HL-60 (cell line): ENCODE results near the gene PSENEN.

Source experiments
- DNase-seq, 2 experiments: peaks; one replicate each; pipeline ENCODE4 v3.0.0-alpha.2; 2010 to 2020; ENCODE audit warnings: low read depth in 1 of 2, low spot score in 1 of 2
- H3K27ac ChIP-seq: fragments of 250-450 bp; sonication (Bioruptor Pico); replicated peaks from 2 replicates; pipeline ENCODE4 v1.5.1; 2020; ENCODE audit warnings: mild to moderate bottlenecking, moderate library complexity
- H3K27me3 ChIP-seq: fragments of 250-450 bp; sonication (Bioruptor Pico); 2 replicates; pipeline ENCODE4 v1.5.1; 2021; ENCODE audit warnings: mild to moderate bottlenecking, moderate library complexity; ENCODE audit not compliant: insufficient read depth, poor library complexity, severe bottlenecking
- H3K4me3 ChIP-seq: replicated peaks from 2 replicates; pipeline ENCODE4 v1.5.1; 2011; ENCODE audit warnings: mild to moderate bottlenecking, control low read depth, low read length; ENCODE audit not compliant: insufficient read depth
- GABPA ChIP-seq: IDR thresholded peaks from 2 replicates; pipeline ENCODE4 v1.6.1; 2012; ENCODE audit warnings: low read depth
- POLR2AphosphoS5 ChIP-seq: IDR thresholded peaks from 2 replicates; pipeline ENCODE4 v1.6.1; 2012; ENCODE audit warnings: low read depth
- SPI1 ChIP-seq: IDR thresholded peaks from 2 replicates; pipeline ENCODE4 v1.6.1; 2012; ENCODE audit warnings: low read depth, mild to moderate bottlenecking, borderline replicate concordance
- TF ChIP-seq, protein P1 (sequence below): IDR thresholded peaks from 2 replicates; pipeline ENCODE4 v1.6.1; 2012; ENCODE audit warnings: low read depth; ENCODE audit not compliant: insufficient replicate concordance
- TF ChIP-seq, protein P2 (sequence below): IDR thresholded peaks from one replicate; pipeline ENCODE4 v1.5.1; 2011; ENCODE audit warnings: low read length, control low read depth, inconsistent platforms; ENCODE audit not compliant: insufficient read depth

Gene PSENEN

DNA sequence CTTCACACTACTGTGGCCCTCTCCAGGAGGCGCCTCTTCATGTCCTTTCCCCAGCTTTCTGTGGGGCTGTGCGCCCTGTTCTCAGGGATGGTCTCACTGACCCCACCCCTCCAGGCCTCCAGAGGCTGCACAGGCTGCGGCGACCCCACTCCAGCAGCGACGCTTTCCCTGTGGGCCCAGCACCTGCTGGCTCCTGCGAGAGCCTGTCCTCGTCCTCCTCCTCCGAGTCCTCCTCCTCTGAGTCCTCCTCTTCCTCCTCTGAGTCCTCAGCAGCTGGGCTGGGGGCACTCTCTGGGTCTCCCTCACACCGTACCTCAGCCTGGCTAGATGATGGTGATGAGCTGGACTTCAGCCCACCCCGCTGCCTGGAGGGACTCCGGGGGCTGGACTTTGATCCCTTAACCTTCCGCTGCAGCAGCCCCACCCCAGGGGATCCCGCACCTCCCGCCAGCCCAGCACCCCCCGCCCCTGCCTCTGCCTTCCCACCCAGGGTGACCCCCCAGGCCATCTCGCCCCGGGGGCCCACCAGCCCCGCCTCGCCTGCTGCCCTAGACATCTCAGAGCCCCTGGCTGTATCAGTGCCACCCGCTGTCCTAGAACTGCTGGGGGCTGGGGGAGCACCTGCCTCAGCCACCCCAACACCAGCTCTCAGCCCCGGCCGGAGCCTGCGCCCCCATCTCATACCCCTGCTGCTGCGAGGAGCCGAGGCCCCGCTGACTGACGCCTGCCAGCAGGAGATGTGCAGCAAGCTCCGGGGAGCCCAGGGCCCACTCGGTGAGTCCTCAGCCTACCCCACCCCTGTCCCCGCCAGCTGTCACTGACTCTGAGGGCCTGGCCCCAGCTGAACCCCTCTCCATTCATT is 41.1 kb downstream of the PSENEN start:
- Histone ChIP-seq H3K27ac (no peak overlapping the region), H3K27me3 (no peaks in the 10 kb centered on the region), H3K4me3 (no peak overlapping the region)
- DNase-seq, result no peak
- TF ChIP-seq, protein P1, sequence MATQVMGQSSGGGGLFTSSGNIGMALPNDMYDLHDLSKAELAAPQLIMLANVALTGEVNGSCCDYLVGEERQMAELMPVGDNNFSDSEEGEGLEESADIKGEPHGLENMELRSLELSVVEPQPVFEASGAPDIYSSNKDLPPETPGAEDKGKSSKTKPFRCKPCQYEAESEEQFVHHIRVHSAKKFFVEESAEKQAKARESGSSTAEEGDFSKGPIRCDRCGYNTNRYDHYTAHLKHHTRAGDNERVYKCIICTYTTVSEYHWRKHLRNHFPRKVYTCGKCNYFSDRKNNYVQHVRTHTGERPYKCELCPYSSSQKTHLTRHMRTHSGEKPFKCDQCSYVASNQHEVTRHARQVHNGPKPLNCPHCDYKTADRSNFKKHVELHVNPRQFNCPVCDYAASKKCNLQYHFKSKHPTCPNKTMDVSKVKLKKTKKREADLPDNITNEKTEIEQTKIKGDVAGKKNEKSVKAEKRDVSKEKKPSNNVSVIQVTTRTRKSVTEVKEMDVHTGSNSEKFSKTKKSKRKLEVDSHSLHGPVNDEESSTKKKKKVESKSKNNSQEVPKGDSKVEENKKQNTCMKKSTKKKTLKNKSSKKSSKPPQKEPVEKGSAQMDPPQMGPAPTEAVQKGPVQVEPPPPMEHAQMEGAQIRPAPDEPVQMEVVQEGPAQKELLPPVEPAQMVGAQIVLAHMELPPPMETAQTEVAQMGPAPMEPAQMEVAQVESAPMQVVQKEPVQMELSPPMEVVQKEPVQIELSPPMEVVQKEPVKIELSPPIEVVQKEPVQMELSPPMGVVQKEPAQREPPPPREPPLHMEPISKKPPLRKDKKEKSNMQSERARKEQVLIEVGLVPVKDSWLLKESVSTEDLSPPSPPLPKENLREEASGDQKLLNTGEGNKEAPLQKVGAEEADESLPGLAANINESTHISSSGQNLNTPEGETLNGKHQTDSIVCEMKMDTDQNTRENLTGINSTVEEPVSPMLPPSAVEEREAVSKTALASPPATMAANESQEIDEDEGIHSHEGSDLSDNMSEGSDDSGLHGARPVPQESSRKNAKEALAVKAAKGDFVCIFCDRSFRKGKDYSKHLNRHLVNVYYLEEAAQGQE, result no peak
- TF ChIP-seq SPI1 (no peak), POLR2AphosphoS5 (no peak), GABPA (no peak)
- TF ChIP-seq, protein P2, sequence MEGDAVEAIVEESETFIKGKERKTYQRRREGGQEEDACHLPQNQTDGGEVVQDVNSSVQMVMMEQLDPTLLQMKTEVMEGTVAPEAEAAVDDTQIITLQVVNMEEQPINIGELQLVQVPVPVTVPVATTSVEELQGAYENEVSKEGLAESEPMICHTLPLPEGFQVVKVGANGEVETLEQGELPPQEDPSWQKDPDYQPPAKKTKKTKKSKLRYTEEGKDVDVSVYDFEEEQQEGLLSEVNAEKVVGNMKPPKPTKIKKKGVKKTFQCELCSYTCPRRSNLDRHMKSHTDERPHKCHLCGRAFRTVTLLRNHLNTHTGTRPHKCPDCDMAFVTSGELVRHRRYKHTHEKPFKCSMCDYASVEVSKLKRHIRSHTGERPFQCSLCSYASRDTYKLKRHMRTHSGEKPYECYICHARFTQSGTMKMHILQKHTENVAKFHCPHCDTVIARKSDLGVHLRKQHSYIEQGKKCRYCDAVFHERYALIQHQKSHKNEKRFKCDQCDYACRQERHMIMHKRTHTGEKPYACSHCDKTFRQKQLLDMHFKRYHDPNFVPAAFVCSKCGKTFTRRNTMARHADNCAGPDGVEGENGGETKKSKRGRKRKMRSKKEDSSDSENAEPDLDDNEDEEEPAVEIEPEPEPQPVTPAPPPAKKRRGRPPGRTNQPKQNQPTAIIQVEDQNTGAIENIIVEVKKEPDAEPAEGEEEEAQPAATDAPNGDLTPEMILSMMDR, result no peak

DNA sequence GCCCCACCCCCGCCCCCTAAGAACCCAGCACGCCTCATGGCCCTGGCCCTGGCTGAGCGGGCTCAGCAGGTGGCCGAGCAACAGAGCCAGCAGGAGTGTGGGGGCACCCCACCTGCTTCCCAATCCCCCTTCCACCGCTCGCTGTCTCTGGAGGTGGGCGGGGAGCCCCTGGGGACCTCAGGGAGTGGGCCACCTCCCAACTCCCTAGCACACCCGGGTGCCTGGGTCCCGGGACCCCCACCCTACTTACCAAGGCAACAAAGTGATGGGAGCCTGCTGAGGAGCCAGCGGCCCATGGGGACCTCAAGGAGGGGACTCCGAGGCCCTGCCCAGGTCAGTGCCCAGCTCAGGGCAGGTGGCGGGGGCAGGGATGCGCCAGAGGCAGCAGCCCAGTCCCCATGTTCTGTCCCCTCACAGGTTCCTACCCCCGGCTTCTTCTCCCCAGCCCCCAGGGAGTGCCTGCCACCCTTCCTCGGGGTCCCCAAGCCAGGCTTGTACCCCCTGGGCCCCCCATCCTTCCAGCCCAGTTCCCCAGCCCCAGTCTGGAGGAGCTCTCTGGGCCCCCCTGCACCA is 41.9 kb downstream of the PSENEN start:
- H3K4me3 ChIP-seq, result no peak overlapping the region
- no peaks in the 10 kb centered on the region for H3K27me3 ChIP-seq
- DNase-seq, result no peak
- TF ChIP-seq, protein P2, result no peak
- TF ChIP-seq POLR2AphosphoS5, result no peak
- TF ChIP-seq SPI1, result no peak
- no peak for TF ChIP-seq GABPA
- H3K27ac ChIP-seq, result no peak overlapping the region

DNA sequence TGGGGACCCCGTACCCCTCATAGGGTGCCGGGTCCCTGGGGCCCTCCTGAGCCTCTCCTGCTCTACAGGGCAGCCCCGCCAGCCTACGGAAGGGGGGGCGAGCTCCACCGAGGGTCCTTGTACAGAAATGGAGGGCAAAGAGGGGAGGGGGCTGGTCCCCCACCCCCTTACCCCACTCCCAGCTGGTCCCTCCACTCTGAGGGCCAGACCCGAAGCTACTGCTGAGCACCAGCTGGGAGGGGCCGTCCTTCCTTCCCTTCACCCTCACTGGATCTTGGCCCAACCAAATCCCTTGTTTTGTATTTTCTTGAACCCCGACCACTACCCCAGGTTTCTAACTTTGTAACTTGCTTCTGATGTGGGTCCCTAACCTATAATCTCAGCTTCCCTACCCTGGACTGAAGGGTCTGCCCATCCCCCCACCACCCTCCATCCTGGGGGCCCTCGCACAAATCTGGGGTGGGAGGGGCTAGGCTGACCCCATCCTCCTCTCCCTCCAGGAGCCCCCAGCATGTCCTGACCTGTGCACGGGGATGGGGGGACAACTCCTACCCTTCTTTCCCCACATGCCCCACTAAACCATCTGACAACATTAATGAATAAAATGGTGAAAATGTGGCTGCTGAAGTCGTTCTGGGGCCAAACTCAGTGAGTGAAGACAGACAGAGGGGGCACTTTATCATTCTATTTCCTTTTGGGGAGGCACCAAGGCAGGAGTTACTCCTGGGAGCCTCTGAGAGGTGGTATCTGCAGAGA is 42.9 kb downstream of the PSENEN start:
- no peak overlapping the region for H3K27ac ChIP-seq
- TF ChIP-seq SPI1, result no peak
- TF ChIP-seq, protein P1, result no peak
- TF ChIP-seq, protein P2, result no peak
- no peaks in the 10 kb centered on the region for H3K27me3 ChIP-seq
- DNase-seq, result no peak
- no peak overlapping the region for H3K4me3 ChIP-seq
